GM18505 (cell line): ENCODE measurements around the gene ALX4.

ENCODE experiments used
- ATAC-seq: cut with Tn5 transposase; IDR thresholded peaks from one replicate; pipeline ENCODE4 v1.9.1; 2021; ENCODE audit not compliant: unreplicated experiment
- POLR2A ChIP-seq: IDR thresholded peaks from 4 replicates; pipeline ENCODE4 v1.6.1; 2011; ENCODE audit warnings: borderline replicate concordance; ENCODE audit not compliant: insufficient read depth, insufficient read length; ENCODE audit errors: extremely low read depth

ALX4 gene

GRCh38 chr11:44344423-44344820, 34.5 kb upstream of the ALX4 start:
- TF ChIP-seq POLR2A: no peak
- ATAC-seq: no peak

GRCh38 chr11:44343778-44344422, 34.0 kb upstream of the ALX4 start:
- ATAC-seq: no peak
- TF ChIP-seq POLR2A: no peak

GRCh38 chr11:44342616-44343015, 32.7 kb upstream of the ALX4 start:
- no peak for ATAC-seq
- TF ChIP-seq POLR2A: no peak

DNA sequence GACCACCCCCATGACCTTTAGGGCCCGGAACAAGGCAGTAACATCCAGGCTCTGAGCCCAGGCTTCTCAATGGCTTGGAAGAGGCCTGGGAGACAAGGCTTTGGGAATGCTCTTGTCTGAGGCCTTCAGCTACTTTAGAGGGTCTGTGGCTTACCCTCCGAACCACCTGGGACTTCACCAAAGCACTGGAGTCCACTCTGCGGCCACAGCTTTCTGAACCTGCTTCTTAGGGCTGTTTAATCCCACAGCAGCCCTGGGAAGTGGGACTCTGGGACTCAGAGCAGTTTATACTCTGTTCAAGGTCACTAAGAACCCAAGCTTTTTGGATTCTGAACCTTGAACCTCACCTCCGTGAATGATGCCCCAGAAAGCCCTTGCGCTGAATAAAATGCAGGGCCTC, 30.7 kb upstream of the ALX4 start:
- ATAC-seq: no peak
- no peak for TF ChIP-seq POLR2A

- TF ChIP-seq POLR2A: no peak
- ATAC-seq: no peak
Measured at GRCh38 chr11:44339530-44339883, 29.6 kb upstream of the ALX4 start.

GRCh38 chr11:44338698-44339529, 29.0 kb upstream of the ALX4 start:
- no peak for TF ChIP-seq POLR2A
- no peak for ATAC-seq

GRCh38 chr11:44338026-44338425, 28.1 kb upstream of the ALX4 start:
- ATAC-seq: no peak
- TF ChIP-seq POLR2A: no peak

GRCh38 chr11:44335919-44336318, 26.0 kb upstream of the ALX4 start:
- TF ChIP-seq POLR2A: no peak

DNA sequence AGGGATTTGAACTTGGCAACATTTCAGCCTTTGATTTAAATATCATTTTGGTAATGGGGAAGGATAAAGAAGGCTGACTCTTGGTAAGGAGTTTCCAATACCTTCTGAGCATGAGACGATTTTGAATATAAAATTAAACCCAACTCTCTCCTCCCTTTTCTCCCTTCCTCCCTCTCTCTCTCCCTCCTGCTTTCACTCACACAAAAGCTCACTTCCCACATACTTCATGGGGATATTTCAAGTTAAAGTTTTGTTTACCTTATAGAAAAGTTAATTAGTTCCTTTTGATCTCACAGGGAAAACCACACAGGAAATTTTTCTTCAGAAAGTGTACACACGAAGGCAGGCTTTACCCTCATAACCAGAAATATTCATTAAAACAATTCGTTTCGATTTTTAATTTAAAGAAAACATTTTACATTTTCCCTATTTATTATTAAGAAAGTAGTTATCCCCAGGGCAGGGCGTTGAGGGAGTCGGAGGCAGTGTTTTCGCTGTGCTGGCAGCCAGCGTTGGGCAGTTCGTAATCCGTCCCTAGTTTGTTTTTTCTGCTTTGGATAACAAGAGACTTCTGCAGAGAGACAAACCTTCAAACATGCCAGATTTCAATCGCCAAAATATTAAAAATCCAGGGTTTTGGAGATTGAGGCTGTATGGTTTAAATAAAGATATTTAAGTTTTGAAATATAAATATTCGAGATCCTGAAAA, 25.3 kb upstream of the ALX4 start:
- ATAC-seq: no peak
- no peak for TF ChIP-seq POLR2A

More at GRCh38 chr11:44335919-44336318, 26.0 kb upstream of the ALX4 start:
- no peak for ATAC-seq

- ATAC-seq: no peak
- TF ChIP-seq POLR2A: no peak
Measured at GRCh38 chr11:44334356-44335004, 24.5 kb upstream of the ALX4 start.

DNA sequence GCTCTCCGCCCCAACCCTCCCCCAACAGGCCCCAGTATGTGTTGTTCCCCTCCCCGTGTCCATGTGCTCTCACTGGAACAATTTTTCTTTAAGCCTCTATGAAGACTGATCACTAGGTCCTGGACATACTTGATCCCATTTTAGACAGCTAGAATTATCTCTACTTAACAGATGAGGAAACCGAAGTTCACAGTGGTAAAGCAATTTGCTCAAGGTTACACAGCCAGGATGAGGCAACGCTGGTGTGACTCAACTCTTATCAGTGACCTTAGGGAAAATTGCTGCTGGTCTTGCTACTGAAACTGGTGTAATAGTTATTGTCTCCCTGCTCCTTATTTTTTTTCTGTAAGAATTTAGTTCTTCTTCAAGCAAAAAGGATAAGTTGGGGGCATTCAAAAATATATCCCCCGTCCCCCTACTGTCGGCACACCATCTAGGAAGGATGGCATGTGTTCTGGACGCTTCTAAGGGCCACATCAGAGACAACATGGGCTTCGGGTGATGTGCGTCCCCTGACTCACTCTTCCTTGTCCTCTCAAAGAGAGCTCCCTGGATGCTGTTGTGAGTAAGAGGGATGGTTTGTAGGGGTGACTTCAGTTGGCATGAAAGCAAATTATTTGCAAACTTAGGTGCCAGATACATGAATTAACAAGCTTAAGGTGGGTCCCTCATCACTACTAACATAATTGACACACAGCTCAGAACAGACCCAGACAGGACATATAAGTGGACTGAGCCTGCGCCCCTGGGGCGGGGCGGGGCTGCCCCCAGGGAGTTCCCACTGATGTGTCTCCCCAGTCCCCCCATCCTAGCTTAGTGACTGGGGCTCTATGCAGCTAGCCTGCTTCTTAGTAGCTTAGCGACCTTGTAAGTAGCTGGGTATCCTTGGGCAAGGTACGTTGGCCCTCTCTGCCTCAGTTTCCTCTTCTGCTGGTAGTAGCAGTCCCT, 23.6 kb upstream of the ALX4 start:
- no peak for TF ChIP-seq POLR2A
- ATAC-seq: no peak

DNA sequence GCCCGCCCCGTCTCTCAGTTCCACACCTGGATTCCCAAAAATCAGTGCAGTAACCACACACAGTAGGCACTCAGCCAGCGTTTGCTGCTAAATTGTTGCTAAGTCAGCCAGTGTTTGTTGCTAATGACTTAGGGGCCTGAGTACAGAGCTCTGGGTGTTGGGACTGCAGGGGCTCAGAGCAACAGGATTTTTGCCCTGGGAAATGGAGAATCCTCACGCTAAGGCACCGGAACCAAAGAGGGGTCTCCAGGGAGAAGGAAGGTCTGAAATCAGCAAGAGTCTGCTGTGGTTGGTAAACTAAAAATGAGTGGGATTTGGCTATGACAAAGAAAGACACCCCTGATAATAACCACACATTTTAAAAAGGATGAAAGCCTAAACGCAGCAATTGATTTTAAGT, 22.7 kb upstream of the ALX4 start:
- no peak for ATAC-seq
- no peak for TF ChIP-seq POLR2A
